K562 (cell line): Measurements from ENCODE around the gene FGR. TPM values are rescaled to one million over a fixed set of nuclear protein-coding genes. Genes with fewer than 3 reads are reported as not detected.
A peak's percentile ranks its signal among the peaks of the same experiment; 100 is the strongest.

ENCODE experiments used
- ATAC-seq: fragments of 200-7000 bp; cut with Tn5 transposase; 3 replicates; pipeline ENCODE4 v1.9.1; 2020; ENCODE audit warnings: moderate library complexity
- BruUV-seq: library from RNA; stranded (reverse); fragments of 400-500 nt; replicated peaks from 2 replicates; lab custom pipeline; 2021; lab: Mats Ljungman, UMichigan
- CTCF ChIA-PET: fragments of 300-600 bp; formaldehyde crosslinking; extraction: SDS; loops from one replicate; lab custom pipeline; 2021; ENCODE audit warnings: low intra/inter-chr PET ratio; lab: Yijun Ruan, JAX
- POLR2A ChIA-PET: fragments of 300-600, 350-650 bp; sonication (Branson Sonifier 250); formaldehyde crosslinking; extraction: SDS; loops from one replicate; lab custom pipeline; 2021; ENCODE audit warnings: antibody characterized with exemption, inconsistent platforms; lab: Yijun Ruan, JAX
- DNase-seq, 4 experiments: peaks; one replicate each; pipeline versions ENCODE4 v3.0.0 to v3.0.0-alpha.2; 2011 to 2018; ENCODE audit warnings: low spot score in 3 of 4, mixed read lengths in 3 of 4; ENCODE audit errors: extremely low read depth in 1 of 4
- FAIRE-seq: peaks from 2 replicates; lab custom pipeline; 2011; peaks lifted over from hg19 to GRCh38; lab: Jason Lieb, UNC
- H2AFZ ChIP-seq: 2 replicates; pipeline ENCODE4 v1.6.0; 2011; ENCODE audit warnings: low read depth, low read length, control low read depth, inconsistent platforms
- H3K27ac ChIP-seq: fragments of 200-600 bp; 3 replicates; pipeline ENCODE4 v1.8.0; 2011; ENCODE audit warnings: low read depth, mild to moderate bottlenecking, control low read depth, inconsistent platforms, low read length, moderate library complexity, mixed read lengths; ENCODE audit errors: extremely low read depth
- H3K27me3 ChIP-seq, 2 experiments: fragments of 300-600 bp in 1 of 2; 2 replicates in 1 of 2; 3 replicates in 1 of 2; pipeline versions ENCODE4 v1.6.0 to v1.8.0; 2011; ENCODE audit warnings: inconsistent platforms in 2 of 2, low read length in 2 of 2, mild to moderate bottlenecking in 1 of 2, mixed read lengths in 1 of 2, moderate library complexity in 1 of 2; ENCODE audit not compliant: control insufficient read depth in 2 of 2, insufficient read depth in 2 of 2
- H3K36me3 ChIP-seq: fragments of 300-600 bp; 3 replicates; pipeline ENCODE4 v1.8.0; 2011; ENCODE audit warnings: mild to moderate bottlenecking, low read length, inconsistent platforms; ENCODE audit not compliant: control insufficient read depth, insufficient read depth
- H3K4me1 ChIP-seq, 2 experiments: fragments of 200-600 bp in 1 of 2; replicated peaks in 1 of 2; 2 replicates in 1 of 2; 3 replicates in 1 of 2; pipeline versions ENCODE4 v1.5.1 to v1.8.0; 2011; ENCODE audit warnings: inconsistent platforms in 2 of 2, low read length in 2 of 2, mild to moderate bottlenecking in 1 of 2, mixed read lengths in 1 of 2, moderate library complexity in 1 of 2; ENCODE audit not compliant: control insufficient read depth in 2 of 2, insufficient read depth in 2 of 2
- H3K4me2 ChIP-seq: 2 replicates; pipeline ENCODE4 v1.6.1; 2011; ENCODE audit warnings: low read length, control low read depth, inconsistent platforms, mixed read lengths; ENCODE audit not compliant: insufficient read depth
- H3K4me3 ChIP-seq: fragments of 200-600 bp; sonication (generic), shearing (Covaris generic); 2 replicates; pipeline ENCODE4 v1.5.1; 2016; ENCODE audit warnings: control low read depth, inconsistent platforms
- H3K79me2 ChIP-seq: fragments of 200-600 bp; 3 replicates; pipeline ENCODE4 v1.8.0; 2011; ENCODE audit warnings: low read length, inconsistent platforms; ENCODE audit not compliant: control insufficient read depth, insufficient read depth
- H3K9ac ChIP-seq, 2 experiments: 2 replicates each; pipeline versions ENCODE4 v1.6.0 to v1.6.1; 2011; ENCODE audit warnings: low read depth in 2 of 2, low read length in 2 of 2, control low read depth in 1 of 2, inconsistent platforms in 1 of 2, mild to moderate bottlenecking in 1 of 2, mixed read lengths in 1 of 2; ENCODE audit not compliant: insufficient read depth in 1 of 2
- H3K9me1 ChIP-seq: one replicate; pipeline ENCODE4 v1.6.0; 2011; ENCODE audit warnings: inconsistent platforms, mild to moderate bottlenecking, low read length, moderate library complexity; ENCODE audit not compliant: control insufficient read depth, insufficient read depth
- H3K9me3 ChIP-seq: replicated peaks from 2 replicates; pipeline ENCODE4 v1.5.1; 2011; ENCODE audit warnings: low read depth, low read length, inconsistent platforms; ENCODE audit not compliant: control insufficient read depth, insufficient read depth
- H4K20me1 ChIP-seq: replicated peaks from 2 replicates; pipeline ENCODE4 v1.6.1; 2011; ENCODE audit warnings: low read length, inconsistent platforms, mixed read lengths; ENCODE audit not compliant: control insufficient read depth, insufficient read depth
- DDX20 ChIP-seq: fragments of 450-650 bp; IDR thresholded peaks from 2 replicates; pipeline ENCODE4 v1.6.1; 2016; ENCODE audit warnings: missing genetic modification characterization, low read depth, mild to moderate bottlenecking, missing compliant biosample characterization, moderate library complexity
- DNMT1 ChIP-seq: fragments of 450-650 bp; IDR thresholded peaks from 2 replicates; pipeline ENCODE4 v1.6.1; 2016; ENCODE audit warnings: antibody characterized with exemption, mild to moderate bottlenecking
- EGR1 ChIP-seq: fragments of 450-650 bp; conservative IDR thresholded peaks from 2 replicates; pipeline ENCODE4 v1.6.1; 2017; ENCODE audit warnings: mild to moderate bottlenecking
- FIP1L1 ChIP-seq: fragments of 200-400 bp; formaldehyde crosslinking; IDR thresholded peaks from 2 replicates; pipeline ENCODE4 v1.6.1; 2018; ENCODE audit warnings: mild to moderate bottlenecking, low read depth, low read length; ENCODE audit not compliant: poor library complexity, severe bottlenecking
- HMG20B ChIP-seq: fragments of 250-450 bp; sonication (Bioruptor Pico); IDR thresholded peaks from 2 replicates; pipeline ENCODE4 v1.5.0; 2021; ENCODE audit warnings: mild to moderate bottlenecking
- NCOA2 ChIP-seq, 2 experiments: fragments of 450-650 bp; IDR thresholded peaks; 2 replicates each; pipeline ENCODE4 v1.6.1; 2018; ENCODE audit warnings: mild to moderate bottlenecking in 2 of 2, moderate library complexity in 1 of 2; ENCODE audit not compliant: partially characterized antibody in 2 of 2
- NEUROD1 ChIP-seq: fragments of 150-350 bp; IDR thresholded peaks from 2 replicates; pipeline ENCODE4 v1.6.1; 2014; ENCODE audit warnings: borderline replicate concordance, low read length, low read depth; ENCODE audit not compliant: partially characterized antibody
- PHF20 ChIP-seq: fragments of 450-650 bp; IDR thresholded peaks from 2 replicates; pipeline ENCODE4 v1.6.1; 2018; ENCODE audit not compliant: partially characterized antibody
- TBL1XR1 ChIP-seq, 2 experiments: IDR thresholded peaks; 2 replicates each; pipeline ENCODE4 v1.6.1; 2012; ENCODE audit warnings: improper control_type of control experiment in 2 of 2, low read length in 2 of 2, mild to moderate bottlenecking in 1 of 2
- ZNF174 ChIP-seq: fragments of 250-450 bp; sonication (Bioruptor Pico); IDR thresholded peaks from 2 replicates; pipeline ENCODE4 v1.4.0; 2020; ENCODE audit warnings: mild to moderate bottlenecking
- ZNF644 ChIP-seq: fragments of 200-800 bp; sonication (Bioruptor generic); IDR thresholded peaks from 2 replicates; pipeline ENCODE4 v1.6.1; 2016; ENCODE audit warnings: low read depth, missing genetic modification characterization, missing compliant biosample characterization
- ZNF696 ChIP-seq: fragments of 250-450 bp; sonication (Bioruptor Pico); conservative IDR thresholded peaks from 2 replicates; pipeline ENCODE4 v1.4.0; 2020; ENCODE audit warnings: mild to moderate bottlenecking, moderate library complexity
- WGBS: fragments of 100-300 bp; shearing (Covaris generic); methylation state at CpG from one replicate; pipeline ENCODE4 v1.1.6; 2016; ENCODE audit warnings: low coverage, mixed read lengths; ENCODE audit not compliant: insufficient coverage; ENCODE audit errors: missing lambda C conversion rate; 5-methylcytosine and 5-hydroxymethylcytosine counted together
- in situ Hi-C: fragments of 300-500 bp; cut with MboI; formaldehyde crosslinking; loops from 4 replicates; pipeline ENCODE4 v1.15.0; 2018; ENCODE audit warnings: inconsistent platforms, mixed read lengths
- intact Hi-C: fragments of 100-400 bp; cut with micrococcal nuclease; formaldehyde crosslinking; loops from 2 replicates; pipeline ENCODE4 v1.14.2; 2022
- polyA plus RNA-seq, 8 experiments: library from polyadenylated mRNA; depleted of rRNA in 4 of 8; stranded (reverse) in 5 of 8; unstranded in 3 of 8; fragments of >200 nt; fragmentation: Nextera tagmentation in 2 of 8; fragmentation: Illumina TruSeq in 1 of 8; extraction: Ambion mirVana in 2 of 8; extraction: Trizol in 1 of 8; gene quantifications; 2 replicates each; pipeline versions ENCODE4 v1.2.1 to v1.2.3, GENCODE V29; 2011 to 2014; ENCODE audit warnings: inconsistent platforms in 1 of 8, missing spikeins in 1 of 8
- total RNA-seq, 7 experiments: library from RNA; depleted of rRNA in 6 of 7; stranded (reverse); fragments of >200 nt in 6 of 7; fragmentation: Illumina TruSeq in 2 of 7; extraction: Trizol in 2 of 7; gene quantifications; 2 replicates each; pipeline versions ENCODE4 v1.2.1 to v1.2.3, GENCODE V29; 2011 to 2021; ENCODE audit warnings: low replicate concordance in 1 of 7
- TF ChIP-seq, protein P1 (sequence below), 2 experiments: IDR thresholded peaks; 2 replicates each; pipeline ENCODE4 v1.6.1; 2012; ENCODE audit warnings: improper control_type of control experiment in 2 of 2, low read depth in 2 of 2, low read length in 2 of 2, borderline replicate concordance in 1 of 2

Gene FGR
- total and polyA plus RNA-seq, 9 of the 15 experiments (the other 6 are each of a cell fraction or from before 2014, with no cell fraction given) = 0.04 to 0.11 TPM; not detected in 7

DNA sequence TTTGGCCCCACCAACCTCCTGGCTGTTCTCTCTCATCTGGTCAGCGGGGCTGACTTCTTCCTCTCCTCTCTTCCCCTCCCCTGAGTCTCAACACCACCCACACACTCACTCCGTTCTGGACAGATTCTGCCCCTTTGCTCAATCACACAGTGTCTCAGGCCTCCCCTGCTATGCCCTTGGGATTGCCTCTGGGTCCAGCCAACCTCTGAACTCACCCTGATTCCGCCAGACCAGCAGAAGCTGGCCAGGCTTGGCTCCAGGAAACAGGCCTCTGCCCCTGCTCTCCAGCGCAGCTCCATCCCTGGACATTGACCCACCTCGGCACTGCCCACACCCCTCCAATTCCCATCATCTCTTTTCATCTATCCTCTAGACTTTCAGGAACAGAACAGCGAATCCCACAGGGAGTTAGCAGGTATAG lies 53.2 kb downstream of the FGR start:
- H3K9me1 ChIP-seq = peaks cover 5% of the 10 kb centered on the region
- no peak overlapping the region for H3K4me2 ChIP-seq
- ChIA-PET CTCF (no interaction called here), POLR2A (interaction anchor here (1.0 to 2.9 kb wide), 5 partner anchors 9 to 92 kb away, joined by 3 to 7 read pairs (median 4); partner anchors contain the start of genes AHDC1 and WASF2)
- H2AFZ ChIP-seq = no peak overlapping the region
- TF ChIP-seq TBL1XR1 (IDR thresholded peaks at IDR 0.05; ENCODE audit: low read length in 2 of 2) (no peak), DDX20 (no peak), EGR1 (peak; percentile 55)
- H3K79me2 ChIP-seq = peaks cover 56% of the 10 kb centered on the region
- 82% methylated on average over 6 of the region's 6 CpGs for WGBS
- peaks cover 8% of the 10 kb centered on the region; the same call in 2 of the 3 replicates for H3K36me3 ChIP-seq
- in situ Hi-C loops = no loop called here
- DNase-seq (no peak), FAIRE-seq (no peak), ATAC-seq (no peak; the same call in 2 of the 3 replicates)
- H4K20me1 ChIP-seq = peaks cover 6% of the 10 kb centered on the region; the same call in 1 of the 2 replicates
- H3K27me3 ChIP-seq = no peaks in the 10 kb centered on the region
- no peak overlapping the region for H3K27ac ChIP-seq
- no peaks in the 10 kb centered on the region for H3K9me3 ChIP-seq
- H3K4me1 ChIP-seq = peaks cover 0 to 9% of the 10 kb centered on the region in 2 experiments; a peak in 3 of 5 replicates
- BruUV-seq = no TSS peak
- H3K9ac ChIP-seq = peak overlapping the region in 1 of 2 experiments; percentile 23; a peak in 2 of 4 replicates
- H3K4me3 ChIP-seq = no peak overlapping the region
- intact Hi-C loops = no loop called here

DNA sequence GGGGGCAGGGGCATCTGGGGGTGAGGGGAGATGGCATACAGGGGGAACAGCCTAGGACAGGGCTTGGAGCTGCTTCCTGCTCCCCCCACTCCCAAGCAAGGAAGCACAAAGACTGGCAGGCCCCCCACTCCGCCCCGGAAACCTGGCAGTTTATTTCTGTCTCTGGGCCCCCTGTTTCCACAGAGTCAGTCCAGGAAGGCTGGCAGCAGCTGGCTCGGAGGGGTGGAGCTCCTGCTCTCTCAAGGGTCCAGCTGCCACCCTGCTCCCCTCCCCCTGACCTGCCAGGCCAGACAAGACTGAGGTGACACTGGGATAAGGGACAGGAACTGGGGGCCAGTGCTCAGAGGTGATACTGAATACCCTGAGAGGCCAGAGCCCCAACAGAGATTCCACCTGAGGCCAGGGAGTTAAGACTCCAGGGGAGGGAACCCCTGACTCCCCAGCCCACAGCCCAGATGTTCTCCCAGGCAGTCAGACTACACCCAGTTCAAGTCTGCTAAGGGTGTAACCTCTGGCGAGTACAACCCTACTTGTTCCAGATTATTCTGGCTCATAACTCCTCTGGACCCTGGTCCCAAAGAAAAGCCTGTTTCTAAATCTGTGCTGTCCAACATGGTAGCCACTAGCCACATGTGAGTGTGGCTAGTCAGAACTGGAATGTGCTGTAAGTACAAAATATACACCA lies 57.3 kb downstream of the FGR start:
- no TSS peak for BruUV-seq
- peaks cover 75% of the 10 kb centered on the region for H3K79me2 ChIP-seq
- H3K4me3 ChIP-seq = no peak overlapping the region
- 70% methylated on average over 4 of the region's 4 CpGs for WGBS
- H3K9ac ChIP-seq = peak overlapping the region in 1 of 2 experiments; percentile 5; a peak in 1 of 4 replicates
- H3K9me3 ChIP-seq = no peaks in the 10 kb centered on the region
- H3K9me1 ChIP-seq = peaks cover 5% of the 10 kb centered on the region
- H3K4me1 ChIP-seq = peaks cover 20 to 37% of the 10 kb centered on the region in 2 experiments
- DNase-seq = no peak
- H3K36me3 ChIP-seq = peaks cover 12% of the 10 kb centered on the region; the same call in 2 of the 3 replicates
- no peak overlapping the region for H2AFZ ChIP-seq
- no peak for TF ChIP-seq ZNF174 (CRISPR knock-in tag)
- TF ChIP-seq ZNF644 (tag) = no peak
- no peak for TF ChIP-seq NEUROD1
- TF ChIP-seq, protein P1, sequence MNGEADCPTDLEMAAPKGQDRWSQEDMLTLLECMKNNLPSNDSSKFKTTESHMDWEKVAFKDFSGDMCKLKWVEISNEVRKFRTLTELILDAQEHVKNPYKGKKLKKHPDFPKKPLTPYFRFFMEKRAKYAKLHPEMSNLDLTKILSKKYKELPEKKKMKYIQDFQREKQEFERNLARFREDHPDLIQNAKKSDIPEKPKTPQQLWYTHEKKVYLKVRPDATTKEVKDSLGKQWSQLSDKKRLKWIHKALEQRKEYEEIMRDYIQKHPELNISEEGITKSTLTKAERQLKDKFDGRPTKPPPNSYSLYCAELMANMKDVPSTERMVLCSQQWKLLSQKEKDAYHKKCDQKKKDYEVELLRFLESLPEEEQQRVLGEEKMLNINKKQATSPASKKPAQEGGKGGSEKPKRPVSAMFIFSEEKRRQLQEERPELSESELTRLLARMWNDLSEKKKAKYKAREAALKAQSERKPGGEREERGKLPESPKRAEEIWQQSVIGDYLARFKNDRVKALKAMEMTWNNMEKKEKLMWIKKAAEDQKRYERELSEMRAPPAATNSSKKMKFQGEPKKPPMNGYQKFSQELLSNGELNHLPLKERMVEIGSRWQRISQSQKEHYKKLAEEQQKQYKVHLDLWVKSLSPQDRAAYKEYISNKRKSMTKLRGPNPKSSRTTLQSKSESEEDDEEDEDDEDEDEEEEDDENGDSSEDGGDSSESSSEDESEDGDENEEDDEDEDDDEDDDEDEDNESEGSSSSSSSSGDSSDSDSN (IDR thresholded peaks at IDR 0.05; ENCODE audit: borderline replicate concordance in 1 of 2, low read depth in 2 of 2, low read length in 2 of 2) = no peak
- TF ChIP-seq NCOA2 (IDR thresholded peaks at IDR 0.05; ENCODE audit: partially characterized antibody in 2 of 2) = no peak
- no peak for TF ChIP-seq HMG20B (CRISPR knock-in tag)
- no peak for TF ChIP-seq ZNF696 (CRISPR knock-in tag)
- TF ChIP-seq PHF20 = no peak
- TF ChIP-seq DNMT1 = no peak
- no peak for TF ChIP-seq FIP1L1
- TF ChIP-seq, all 486 proteins: peak for 0
- no peak overlapping the region for H3K4me2 ChIP-seq
- ChIA-PET CTCF (no interaction called here), POLR2A (interaction anchor here (0.6 to 1.0 kb wide), 2 partner anchors 8 to 16 kb away, joined by 3 to 5 read pairs; no protein-coding TSS in a partner anchor)
- intact Hi-C loops (no loop called here), in situ Hi-C loops (no loop called here)
- FAIRE-seq (peak; percentile 52), ATAC-seq (no peak)
- H4K20me1 ChIP-seq = peaks cover 25% of the 10 kb centered on the region
- no peak overlapping the region for H3K27ac ChIP-seq
- H3K27me3 ChIP-seq = no peaks in the 10 kb centered on the region
